CD4-positive, alpha-beta T cell treated with Interferon alpha-2 for 1 hour (primary cell): ENCODE data around the gene ECSIT.
A peak's percentile ranks its signal among the peaks of the same experiment; 100 is the strongest.

Experiments used
- DNase-seq, 2 donors: peaks; one replicate each; pipeline ENCODE4 v3.0.0-alpha.2; 2020 to 2022

The ECSIT gene

DNA sequence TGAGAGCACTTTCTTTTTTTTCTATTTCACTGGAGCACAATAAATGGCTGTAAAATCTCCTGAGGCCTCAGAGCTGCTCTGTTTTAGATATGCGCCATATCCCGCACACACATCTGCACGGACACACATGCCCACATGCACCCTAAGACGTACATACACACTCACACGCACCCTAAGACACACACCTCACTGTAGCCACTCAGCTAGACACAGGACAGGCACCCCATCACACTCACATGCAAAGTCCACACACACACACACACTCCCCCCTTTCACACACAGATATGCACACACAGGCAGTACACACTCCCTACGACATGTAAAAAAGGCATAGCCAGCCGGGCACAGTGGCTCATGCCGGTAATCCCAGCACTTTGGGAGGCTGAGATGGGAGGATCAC lies 21.3 kb upstream of the ECSIT start:
- no peak for DNase-seq

GRCh38 chr19:11549386-11549953 lies 20.5 kb upstream of the ECSIT start:
- DNase-seq, result no peak

- no peak for DNase-seq
Observed at GRCh38 chr19:11547929-11548700, 19.2 kb upstream of the ECSIT start.

- no peak for DNase-seq
Observed at GRCh38 chr19:11541238-11541637, 12.3 kb upstream of the ECSIT start.

- no peak for DNase-seq
Observed at GRCh38 chr19:11540645-11541044, 11.7 kb upstream of the ECSIT start.

GRCh38 chr19:11539495-11540365 lies 10.8 kb upstream of the ECSIT start:
- no peak for DNase-seq

- no peak for DNase-seq
Observed at GRCh38 chr19:11538232-11539036, 9.5 kb upstream of the ECSIT start, which contains the start of gene CNN1. CNN1 (plus strand) TSS chr19:11538851; CDS start chr19:11538928, 77 bp downstream.

DNA sequence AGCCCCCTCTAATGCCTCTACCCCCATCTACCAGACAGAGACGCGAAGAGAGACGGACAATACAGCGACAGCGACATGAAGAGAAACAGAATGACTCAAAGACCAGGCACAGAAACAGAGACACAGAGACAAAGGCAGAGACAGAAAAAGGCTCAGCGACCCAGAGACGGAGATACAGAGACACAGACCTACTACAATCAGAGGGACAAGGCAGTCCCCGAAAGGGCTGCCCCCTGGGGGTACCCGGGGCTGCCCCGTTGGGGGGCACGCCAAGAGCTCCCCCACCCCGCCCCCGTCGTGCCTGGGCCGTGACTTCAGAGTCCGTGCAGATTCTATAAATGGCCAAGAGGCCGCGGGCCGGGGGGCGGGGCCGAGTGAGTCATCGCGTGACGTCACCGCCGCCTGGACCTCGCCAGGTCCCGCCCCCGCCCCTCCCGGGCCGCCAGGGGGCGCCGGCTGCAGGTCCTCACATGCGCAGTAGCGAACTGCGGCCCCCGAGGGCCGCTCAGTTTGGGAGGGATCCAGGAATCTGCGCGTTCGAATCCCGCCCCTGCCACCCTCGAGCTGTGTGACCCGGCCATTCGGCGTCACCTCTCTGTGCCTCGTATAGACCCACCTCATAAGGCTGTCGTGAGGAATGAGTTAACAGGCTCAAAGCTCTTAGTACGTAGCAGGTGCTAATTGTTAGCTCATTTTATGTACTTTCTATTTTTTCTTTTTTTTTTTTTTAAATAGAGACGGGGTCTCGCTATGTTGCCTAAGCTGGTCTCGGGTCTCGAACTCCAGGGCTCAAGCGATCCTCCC lies 7.1 kb upstream of the ECSIT start:
- peak; percentile 84 to 90 for DNase-seq

DNA sequence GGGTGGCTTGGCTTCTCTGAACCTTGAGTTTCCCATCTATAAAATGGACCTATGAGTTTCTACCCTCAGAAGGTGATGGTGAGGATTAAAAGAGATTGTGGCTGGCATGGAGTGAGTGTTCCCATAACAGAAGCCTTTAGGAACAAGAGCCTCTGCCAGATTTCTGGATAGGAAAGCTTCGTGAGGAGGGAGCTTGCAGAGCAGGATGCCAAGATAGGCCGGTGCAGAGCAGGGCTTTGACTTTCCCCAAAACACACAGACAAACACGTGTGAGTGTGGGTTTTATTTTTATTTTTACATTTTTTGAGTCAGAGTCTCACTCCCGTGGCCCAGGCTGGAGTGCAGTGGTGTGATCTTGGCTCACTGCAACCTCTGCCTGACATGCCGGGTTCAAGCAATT lies 6.0 kb upstream of the ECSIT start:
- no peak for DNase-seq

- no peak for DNase-seq
Observed at GRCh38 chr19:11534538-11534937, 5.6 kb upstream of the ECSIT start.

GRCh38 chr19:11530432-11530831 lies 1.5 kb upstream of the ECSIT start:
- DNase-seq, result peak; percentile 45 to 55

GRCh38 chr19:11519138-11519537 lies 9.8 kb downstream of the ECSIT start:
- no peak for DNase-seq

- no peak for DNase-seq
Observed at GRCh38 chr19:11513946-11514345, 15.0 kb downstream of the ECSIT start.

DNA sequence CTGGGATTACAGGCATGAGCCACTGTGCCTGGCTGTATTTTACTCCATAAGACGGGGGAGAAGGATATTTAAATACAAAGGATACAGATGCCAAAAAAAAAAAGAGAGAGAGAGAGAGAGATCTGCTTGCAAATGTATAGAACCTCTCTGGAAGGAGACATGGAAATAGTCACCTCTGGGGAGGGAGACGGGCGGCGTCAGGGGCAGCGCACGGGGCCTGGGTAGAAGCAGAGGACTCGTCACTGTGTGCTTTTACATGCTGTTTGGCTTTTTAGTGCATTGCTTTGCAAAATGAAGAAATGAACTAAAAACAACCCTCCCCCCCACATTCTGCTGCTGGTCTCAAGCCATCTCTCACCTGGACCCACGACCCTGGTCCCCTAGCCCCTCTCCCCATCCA lies 18.5 kb downstream of the ECSIT start:
- DNase-seq, result no peak

DNA sequence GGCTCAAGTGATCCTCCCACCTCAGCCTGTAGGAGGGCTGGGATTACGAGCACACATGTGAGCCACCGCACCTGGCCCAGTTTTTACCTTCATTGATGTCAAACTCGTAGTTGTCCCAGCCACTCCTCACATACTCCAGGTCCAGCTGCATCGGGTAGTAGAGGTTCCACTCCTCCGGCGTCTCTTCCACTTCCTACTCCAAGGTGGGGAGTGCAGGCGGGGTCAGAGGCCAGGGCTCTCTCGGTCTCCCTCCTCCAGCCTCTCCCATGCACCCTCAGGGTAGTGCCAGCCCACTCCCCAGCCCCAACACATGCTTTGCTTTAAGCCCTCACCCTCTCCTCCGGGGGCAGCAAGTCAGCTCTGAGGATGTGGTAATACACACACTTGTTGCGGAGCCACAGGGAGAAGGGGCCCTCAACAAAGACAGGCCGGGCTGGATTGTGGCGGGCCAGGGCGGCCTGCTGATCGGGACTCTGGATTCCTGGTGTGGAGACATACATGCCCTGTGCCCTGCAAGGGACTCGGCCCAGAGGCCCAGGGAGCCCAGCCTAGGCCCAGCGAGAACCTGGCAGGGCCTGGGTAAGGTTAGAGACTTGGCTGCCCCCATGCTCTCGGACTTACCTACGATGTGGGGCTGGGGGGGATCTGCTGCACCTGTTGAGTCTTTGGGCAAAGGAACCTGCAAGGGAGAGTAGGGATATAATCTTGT lies 21.4 kb downstream of the ECSIT start:
- DNase-seq, result no peak

DNA sequence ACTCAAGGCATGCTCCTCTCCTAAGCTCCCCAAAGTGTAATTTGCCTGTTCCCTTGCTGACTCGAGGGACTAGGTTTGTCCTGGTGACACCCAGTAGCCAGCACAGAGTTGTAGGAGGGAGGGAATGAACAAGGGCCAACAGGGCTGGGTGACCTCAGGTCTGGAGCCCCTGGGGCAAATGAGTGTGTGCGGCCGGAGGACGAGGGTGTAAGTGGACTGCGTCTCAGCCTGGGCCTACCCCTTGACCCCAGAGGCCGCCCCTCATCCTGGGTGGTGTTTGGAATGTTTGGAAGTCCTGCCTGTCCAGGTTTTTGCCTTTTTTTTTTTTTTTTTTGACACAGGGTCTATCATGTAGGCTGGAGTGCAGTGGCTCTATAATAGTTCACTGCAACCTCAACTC lies 22.0 kb downstream of the ECSIT start:
- no peak for DNase-seq

DNA sequence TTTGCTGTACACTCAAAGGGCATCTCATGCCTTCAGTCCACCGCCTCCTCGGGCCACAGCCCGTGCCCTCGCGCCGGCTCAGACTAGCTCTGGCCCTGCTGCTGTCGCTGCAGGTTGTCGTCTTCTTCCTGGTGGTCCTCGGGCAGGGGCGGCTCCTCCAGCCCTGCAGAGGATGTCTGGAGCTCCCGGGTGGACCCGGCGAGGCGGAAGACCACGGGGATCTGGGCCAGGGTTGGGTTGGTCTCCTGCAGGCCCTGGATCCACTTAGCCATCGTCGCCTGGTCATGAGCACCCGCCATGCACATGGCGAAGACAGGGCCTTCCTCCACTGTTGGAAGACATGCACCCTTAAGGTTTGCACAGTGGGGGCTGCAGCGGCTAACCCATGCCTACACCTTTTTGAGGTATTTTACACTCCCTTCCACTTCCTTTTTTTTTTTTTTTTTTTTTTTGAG lies 22.8 kb downstream of the ECSIT start:
- peak in 1 of 2 donors; percentile 6 for DNase-seq

GRCh38 chr19:11505504-11506100 lies 23.3 kb downstream of the ECSIT start, which contains the start of gene ZNF653:
ZNF653 (minus strand) TSS chr19:11505839; CDS start chr19:11505786, 53 bp downstream.
- DNase-seq, result peak; percentile 95 to 97

GRCh38 chr19:11505032-11505503 lies 23.9 kb downstream of the ECSIT start:
- DNase-seq, result peak; percentile 97 to 98

- no peak for DNase-seq
Observed at GRCh38 chr19:11504502-11505031, 24.4 kb downstream of the ECSIT start.
